ENCODE measurements around the gene C16orf87.

The C16orf87 gene

GRCh38 chr16:46854846-46855245 lies 23.9 kb upstream of the C16orf87 start:
- Histone ChIP-seq H3K4me1 (ENCODE audit: control insufficient read depth in 1 of 2, insufficient read depth in 2 of 2, low read length in 2 of 2) (peaks cover 30 to 31% of the 10 kb centered on the region in 2 experiments), H4K91ac (ENCODE audit: low read depth, low read length) (peak overlapping the region; percentile 72), H3K27me3 (ENCODE audit: insufficient read depth, low read length) (no peaks in the 10 kb centered on the region), H3K79me2 (ENCODE audit: control insufficient read depth, insufficient read depth, low read length, poor library complexity) (peaks cover 6% of the 10 kb centered on the region), H3K14ac (ENCODE audit: low read length) (no peak overlapping the region), H3K18ac (ENCODE audit: low read length) (no peak overlapping the region), H2BK120ac (ENCODE audit: insufficient read depth, low read length, poor library complexity) (no peak overlapping the region), H2AK5ac (ENCODE audit: low read length) (no peak overlapping the region), H3K9me3 (ENCODE audit: insufficient read depth, low read depth, low read length) (peaks cover 2% of the 10 kb centered on the region), H4K12ac (ENCODE audit: low read depth, low read length) (no peak overlapping the region), H2AFZ (ENCODE audit: insufficient read depth, low read length, poor library complexity) (no peak overlapping the region), H3K4me2 (ENCODE audit: low read length) (no peak overlapping the region), H2BK12ac (ENCODE audit: low read length) (peak overlapping the region; percentile 29), H3K4me3 (ENCODE audit: low read depth, low read length) (no peak overlapping the region), H3K79me1 (ENCODE audit: low read length) (peaks cover 39% of the 10 kb centered on the region), H3K9ac (ENCODE audit: low read length) (no peak overlapping the region), H3K36me3 (ENCODE audit: control insufficient read depth in 1 of 2, insufficient read depth in 2 of 2, low read length in 2 of 2) (no peaks in the 10 kb centered on the region), H3K27ac (ENCODE audit: low read depth, low read length) (no peak overlapping the region), H3K4ac (ENCODE audit: low read depth, low read length) (no peak overlapping the region), H2BK5ac (ENCODE audit: low read depth, low read length, poor library complexity) (no peak overlapping the region), H4K8ac (ENCODE audit: low read depth, low read length) (no peak overlapping the region), H3K23ac (ENCODE audit: low read length) (no peak overlapping the region)
- no peak for DNase-seq
- WGBS (ENCODE audit: extremely low coverage, insufficient coverage, insufficient read length), result no CpG with 5 or more reads among the region's 2 CpGs

- Histone ChIP-seq H2BK5ac (ENCODE audit: low read depth, low read length, poor library complexity) (peak overlapping the region; percentile 99), H3K14ac (ENCODE audit: low read length) (peak overlapping the region; percentile 99), H3K23ac (ENCODE audit: low read length) (no peak overlapping the region), H3K18ac (ENCODE audit: low read length) (peak overlapping the region; percentile 95), H3K4ac (ENCODE audit: low read depth, low read length) (peak overlapping the region; percentile 94), H3K9ac (ENCODE audit: low read length) (peak overlapping the region; percentile 36), H3K4me1 (ENCODE audit: control insufficient read depth in 1 of 2, insufficient read depth in 2 of 2, low read length in 2 of 2) (peaks cover 30 to 31% of the 10 kb centered on the region in 2 experiments), H3K36me3 (ENCODE audit: control insufficient read depth in 1 of 2, insufficient read depth in 2 of 2, low read length in 2 of 2) (no peaks in the 10 kb centered on the region), H3K27ac (ENCODE audit: low read depth, low read length) (peak overlapping the region; percentile 98), H3K4me2 (ENCODE audit: low read length) (peak overlapping the region; percentile 48), H2BK120ac (ENCODE audit: insufficient read depth, low read length, poor library complexity) (peak overlapping the region; percentile 100), H2AK5ac (ENCODE audit: low read length) (peak overlapping the region; percentile 97), H3K27me3 (ENCODE audit: insufficient read depth, low read length) (no peaks in the 10 kb centered on the region), H3K79me1 (ENCODE audit: low read length) (peaks cover 39% of the 10 kb centered on the region), H4K8ac (ENCODE audit: low read depth, low read length) (peak overlapping the region; percentile 83), H4K12ac (ENCODE audit: low read depth, low read length) (no peak overlapping the region), H2AFZ (ENCODE audit: insufficient read depth, low read length, poor library complexity) (peak overlapping the region; percentile 59), H3K9me3 (ENCODE audit: insufficient read depth, low read depth, low read length) (peaks cover 2% of the 10 kb centered on the region), H4K91ac (ENCODE audit: low read depth, low read length) (peak overlapping the region; percentile 100), H3K4me3 (ENCODE audit: low read depth, low read length) (no peak overlapping the region), H3K79me2 (ENCODE audit: control insufficient read depth, insufficient read depth, low read length, poor library complexity) (peaks cover 6% of the 10 kb centered on the region), H2BK12ac (ENCODE audit: low read length) (peak overlapping the region; percentile 99)
- WGBS (ENCODE audit: extremely low coverage, insufficient coverage, insufficient read length), result no CpG with 5 or more reads among the region's 5 CpGs
- peak; percentile 74 to 88 for DNase-seq
Observed at GRCh38 chr16:46853713-46854443, 22.9 kb upstream of the C16orf87 start.

- H3K27ac ChIP-seq (ENCODE audit: low read depth, low read length), result peak overlapping the region; percentile 82
- H3K4me1 ChIP-seq (ENCODE audit: control insufficient read depth in 1 of 2, insufficient read depth in 2 of 2, low read length in 2 of 2), result peaks cover 18 to 23% of the 10 kb centered on the region in 2 experiments
- peak overlapping the region; percentile 99 for H3K18ac ChIP-seq (ENCODE audit: low read length)
- no peaks in the 10 kb centered on the region for H3K36me3 ChIP-seq (ENCODE audit: control insufficient read depth in 1 of 2, insufficient read depth in 2 of 2, low read length in 2 of 2)
- H3K23ac ChIP-seq (ENCODE audit: low read length), result no peak overlapping the region
- H2BK12ac ChIP-seq (ENCODE audit: low read length), result peak overlapping the region; percentile 100
- H2BK5ac ChIP-seq (ENCODE audit: low read depth, low read length, poor library complexity), result peak overlapping the region; percentile 98
- H3K14ac ChIP-seq (ENCODE audit: low read length), result peak overlapping the region; percentile 94
- H4K91ac ChIP-seq (ENCODE audit: low read depth, low read length), result peak overlapping the region; percentile 100
- peaks cover 30% of the 10 kb centered on the region for H3K79me1 ChIP-seq (ENCODE audit: low read length)
- no peaks in the 10 kb centered on the region for H3K27me3 ChIP-seq (ENCODE audit: insufficient read depth, low read length)
- peak overlapping the region; percentile 97 for H3K4ac ChIP-seq (ENCODE audit: low read depth, low read length)
- peak overlapping the region; percentile 5 for H4K12ac ChIP-seq (ENCODE audit: low read depth, low read length)
- peak overlapping the region; percentile 100 for H2BK120ac ChIP-seq (ENCODE audit: insufficient read depth, low read length, poor library complexity)
- H3K4me2 ChIP-seq (ENCODE audit: low read length), result no peak overlapping the region
- peaks cover 6% of the 10 kb centered on the region for H3K79me2 ChIP-seq (ENCODE audit: control insufficient read depth, insufficient read depth, low read length, poor library complexity)
- H3K4me3 ChIP-seq (ENCODE audit: low read depth, low read length), result no peak overlapping the region
- H2AFZ ChIP-seq (ENCODE audit: insufficient read depth, low read length, poor library complexity), result peak overlapping the region; percentile 82
- H3K9ac ChIP-seq (ENCODE audit: low read length), result peak overlapping the region; percentile 35
- WGBS (ENCODE audit: extremely low coverage, insufficient coverage, insufficient read length), result no CpG with 5 or more reads among the region's 3 CpGs
- H4K8ac ChIP-seq (ENCODE audit: low read depth, low read length), result peak overlapping the region; percentile 83
- no peak for DNase-seq
- peaks cover 2% of the 10 kb centered on the region for H3K9me3 ChIP-seq (ENCODE audit: insufficient read depth, low read depth, low read length)
- peak overlapping the region; percentile 98 for H2AK5ac ChIP-seq (ENCODE audit: low read length)
Observed at GRCh38 chr16:46852130-46852529, 21.1 kb upstream of the C16orf87 start.

- Histone ChIP-seq H2AFZ (ENCODE audit: insufficient read depth, low read length, poor library complexity) (no peak overlapping the region), H3K23ac (ENCODE audit: low read length) (no peak overlapping the region), H3K4me3 (ENCODE audit: low read depth, low read length) (no peak overlapping the region), H3K79me2 (ENCODE audit: control insufficient read depth, insufficient read depth, low read length, poor library complexity) (peaks cover 6% of the 10 kb centered on the region), H3K36me3 (ENCODE audit: control insufficient read depth in 1 of 2, insufficient read depth in 2 of 2, low read length in 2 of 2) (no peaks in the 10 kb centered on the region), H2AK5ac (ENCODE audit: low read length) (peak overlapping the region; percentile 18), H3K27me3 (ENCODE audit: insufficient read depth, low read length) (no peaks in the 10 kb centered on the region), H3K9ac (ENCODE audit: low read length) (no peak overlapping the region), H3K27ac (ENCODE audit: low read depth, low read length) (peak overlapping the region; percentile 45), H3K4me2 (ENCODE audit: low read length) (peak overlapping the region; percentile 26), H4K91ac (ENCODE audit: low read depth, low read length) (peak overlapping the region; percentile 100), H3K9me3 (ENCODE audit: insufficient read depth, low read depth, low read length) (peaks cover 2% of the 10 kb centered on the region), H2BK12ac (ENCODE audit: low read length) (peak overlapping the region; percentile 69), H2BK120ac (ENCODE audit: insufficient read depth, low read length, poor library complexity) (peak overlapping the region; percentile 85), H3K4ac (ENCODE audit: low read depth, low read length) (peak overlapping the region; percentile 43), H2BK5ac (ENCODE audit: low read depth, low read length, poor library complexity) (peak overlapping the region; percentile 26), H4K8ac (ENCODE audit: low read depth, low read length) (peak overlapping the region; percentile 69), H3K14ac (ENCODE audit: low read length) (peak overlapping the region; percentile 48), H3K79me1 (ENCODE audit: low read length) (peaks cover 29% of the 10 kb centered on the region), H3K18ac (ENCODE audit: low read length) (peak overlapping the region; percentile 83), H4K12ac (ENCODE audit: low read depth, low read length) (no peak overlapping the region), H3K4me1 (ENCODE audit: control insufficient read depth in 1 of 2, insufficient read depth in 2 of 2, low read length in 2 of 2) (peaks cover 18 to 23% of the 10 kb centered on the region in 2 experiments)
- WGBS (ENCODE audit: extremely low coverage, insufficient coverage, insufficient read length), result no CpG with 5 or more reads among the region's 5 CpGs
- DNase-seq, result no peak
Observed at GRCh38 chr16:46850619-46851555, 19.9 kb upstream of the C16orf87 start.
